GM23338 (cell line): Measurements from ENCODE around the gene CHMP4A. TPM values are rescaled to one million over a fixed set of nuclear protein-coding genes. Genes with fewer than 3 reads are reported as not detected.

ENCODE experiments used
- ATAC-seq: fragments of 200-7000 bp; cut with Tn5 transposase; 3 replicates; pipeline ENCODE4 v1.9.1; 2020
- DNase-seq: peaks from one replicate; pipeline ENCODE4 v3.0.0-alpha.2; 2015; ENCODE audit warnings: low spot score
- H2AFZ ChIP-seq: fragments of 200-600 bp; sonication (generic); 2 replicates; pipeline ENCODE4 v1.8.0; 2016; ENCODE audit warnings: antibody characterized with exemption, mild to moderate bottlenecking, moderate library complexity
- H3F3A ChIP-seq: fragments of 200-600 bp; sonication (generic); replicated peaks from 2 replicates; pipeline ENCODE4 v1.8.0; 2017; ENCODE audit warnings: antibody characterized with exemption, mixed run types, low read depth
- H3K27ac ChIP-seq: fragments of 200-600 bp; sonication (generic); 2 replicates; pipeline ENCODE4 v1.6.1; 2016; ENCODE audit warnings: low read depth
- H3K27me3 ChIP-seq: fragments of 200-600 bp; sonication (generic); 2 replicates; pipeline ENCODE4 v1.8.0; 2016; ENCODE audit warnings: mild to moderate bottlenecking, mixed run types, moderate library complexity; ENCODE audit not compliant: insufficient read depth
- H3K36me3 ChIP-seq: fragments of 200-600 bp; sonication (generic); 2 replicates; pipeline ENCODE4 v1.8.0; 2016; ENCODE audit warnings: mild to moderate bottlenecking; ENCODE audit not compliant: insufficient read depth
- H3K4me1 ChIP-seq: fragments of 200-600 bp; sonication (generic); 2 replicates; pipeline ENCODE4 v1.8.0; 2016; ENCODE audit warnings: mild to moderate bottlenecking, moderate library complexity; ENCODE audit not compliant: insufficient read depth
- H3K4me2 ChIP-seq: fragments of 200-600 bp; sonication (generic); 2 replicates; pipeline ENCODE4 v1.7.1; 2017; ENCODE audit warnings: mixed run types
- H3K4me3 ChIP-seq: fragments of 200-600 bp; sonication (generic); 2 replicates; pipeline ENCODE4 v1.6.1; 2016; ENCODE audit warnings: mixed run types
- H3K79me2 ChIP-seq: fragments of 200-600 bp; sonication (generic); replicated peaks from 2 replicates; pipeline ENCODE4 v1.8.0; 2017; ENCODE audit warnings: mild to moderate bottlenecking; ENCODE audit not compliant: insufficient read depth
- H3K9me2 ChIP-seq: fragments of 200-600 bp; sonication (generic); 2 replicates; pipeline ENCODE4 v1.8.0; 2017; ENCODE audit not compliant: insufficient read depth
- H4K20me1 ChIP-seq: fragments of 200-600 bp; sonication (generic); replicated peaks from 2 replicates; pipeline ENCODE4 v1.8.0; 2017; ENCODE audit warnings: mild to moderate bottlenecking; ENCODE audit not compliant: insufficient read depth
- H3K27ac Mint-ChIP-seq: 2 replicates; pipeline ENCODE4 v1.8.0; 2020; ENCODE audit warnings: inconsistent platforms, mild to moderate bottlenecking, moderate library complexity, mixed read lengths
- H3K27me3 Mint-ChIP-seq: 3 replicates; pipeline ENCODE4 v1.8.0; 2022; ENCODE audit warnings: low read depth, mild to moderate bottlenecking, moderate library complexity, mixed read lengths, inconsistent platforms; ENCODE audit not compliant: insufficient read depth, poor library complexity
- H3K36me3 Mint-ChIP-seq: 3 replicates; pipeline ENCODE4 v1.8.0; 2021; ENCODE audit warnings: low read depth, mild to moderate bottlenecking, inconsistent platforms, moderate library complexity, mixed read lengths
- H3K4me1 Mint-ChIP-seq: 3 replicates; pipeline ENCODE4 v1.8.0; 2020; ENCODE audit warnings: mild to moderate bottlenecking, inconsistent platforms, mixed read lengths
- H3K4me3 Mint-ChIP-seq: 3 replicates; pipeline ENCODE4 v1.8.0; 2021; ENCODE audit warnings: moderate library complexity, mild to moderate bottlenecking, inconsistent platforms, mixed read lengths
- H3K9me3 Mint-ChIP-seq: 3 replicates; pipeline ENCODE4 v1.8.0; 2020; ENCODE audit warnings: moderate library complexity, mild to moderate bottlenecking, inconsistent platforms, mixed read lengths
- CREB1 ChIP-seq: fragments of 250-450 bp; sonication (Bioruptor Pico); IDR thresholded peaks from 2 replicates; pipeline ENCODE4 v1.5.0; 2020; ENCODE audit warnings: low read depth, mild to moderate bottlenecking, moderate library complexity
- CTCF ChIP-seq, 2 experiments: fragments of 200-600 bp in 1 of 2; sonication (generic) in 1 of 2; conservative IDR thresholded peaks; 2 replicates each; pipeline versions ENCODE4 v1.5.1 to v1.6.1; 2016 to 2017; ENCODE audit warnings: antibody characterized with exemption in 2 of 2, low read depth in 2 of 2, mild to moderate bottlenecking in 2 of 2, moderate library complexity in 1 of 2
- ETS1 ChIP-seq: IDR thresholded peaks from 2 replicates; pipeline ENCODE4 v1.6.1; 2016; ENCODE audit warnings: antibody characterized with exemption
- EZH2phosphoT487 ChIP-seq: fragments of 200-600 bp; sonication (generic); IDR thresholded peaks from one replicate; pipeline ENCODE4 v1.8.1; 2018; ENCODE audit warnings: antibody characterized with exemption; ENCODE audit not compliant: unreplicated experiment
- JUNB ChIP-seq: IDR thresholded peaks from one replicate; pipeline ENCODE4 v1.6.1; 2016; ENCODE audit warnings: antibody characterized with exemption; ENCODE audit not compliant: unreplicated experiment
- POLR2AphosphoS5 ChIP-seq: IDR thresholded peaks from 2 replicates; pipeline ENCODE4 v1.6.1; 2016; ENCODE audit warnings: antibody characterized with exemption, low read depth
- polyA plus RNA-seq: library from polyadenylated mRNA; unstranded; fragments of >200 nt; fragmentation: Nextera tagmentation; extraction: Ambion mirVana; gene quantifications from 2 replicates; pipeline ENCODE4 v1.2.1, GENCODE V29; 2016
- total RNA-seq: library from RNA; depleted of rRNA; stranded (reverse); fragments of >200 nt; shearing (Covaris generic); gene quantifications from 2 replicates; pipeline ENCODE4 v1.2.3, GENCODE V29; 2014

Gene CHMP4A
- total and polyA plus RNA-seq, 2 experiments from 2014 or later: 19.3 to 36.9 TPM

- H3K36me3 Mint-ChIP-seq: peaks cover 24% of the 10 kb centered on the region
- peak within 1 kb of the TSS; percentile 91 for H3K4me3 Mint-ChIP-seq
- H3K27me3 Mint-ChIP-seq: peaks cover 7% of the 10 kb centered on the region
- Histone ChIP-seq H3K4me2 (peak within 1 kb of the TSS; percentile 97), H3K36me3 (peaks cover 17% of the 10 kb centered on the region; the same call in 1 of the 2 replicates), H3K79me2 (peaks cover 53% of the 10 kb centered on the region), H3K4me1 (peaks cover 15% of the 10 kb centered on the region), H3K4me3 (peak within 1 kb of the TSS; percentile 81), H3K27ac (peak within 1 kb of the TSS; percentile 93), H4K20me1 (peaks cover 10% of the 10 kb centered on the region), H2AFZ (peak within 1 kb of the TSS; percentile 86), H3F3A (peaks cover 7% of the 10 kb centered on the region; the same call in 1 of the 2 replicates), H3K27me3 (no peaks in the 10 kb centered on the region), H3K9me2 (no peaks in the 10 kb centered on the region)
- TF ChIP-seq CREB1 (CRISPR knock-in tag) (0 out of 2 replicates have a peak, but pooled peaks have one; percentile 1), POLR2AphosphoS5 (peak; percentile 68), JUNB (no peak)
- peak within 1 kb of the TSS; percentile 95 for H3K27ac Mint-ChIP-seq
- peak; percentile 94 for DNase-seq
- peaks cover 17% of the 10 kb centered on the region for H3K4me1 Mint-ChIP-seq
- no peaks in the 10 kb centered on the region for H3K9me3 Mint-ChIP-seq
- peak; percentile 73 for ATAC-seq
Measured at GRCh38 chr14:24232645-24233537, 19.6 kb upstream of the CHMP4A start, which contains the start of gene GMPR2. Gene GMPR2, plus strand, starts transcription at chr14:24232929. Its CDS starts 325 bp downstream, at chr14:24233254.

- Mint-ChIP-seq H3K9me3 (no peaks in the 10 kb centered on the region), H3K4me3 (peak within 1 kb of the TSS; percentile 91), H3K4me1 (peaks cover 17% of the 10 kb centered on the region), H3K27me3 (peaks cover 7% of the 10 kb centered on the region), H3K27ac (peak within 1 kb of the TSS; percentile 95), H3K36me3 (peaks cover 22% of the 10 kb centered on the region)
- peak within 1 kb of the TSS; percentile 97 for H3K4me2 ChIP-seq
- H3K27ac ChIP-seq: peak within 1 kb of the TSS; percentile 93
- TF ChIP-seq JUNB (no peak), CREB1 (CRISPR knock-in tag) (peak; percentile 79), CTCF (conservative IDR thresholded peaks at IDR 0.05; ENCODE audit: low read depth in 2 of 2) (no peak), POLR2AphosphoS5 (peak; percentile 67), EZH2phosphoT487 (no peak), ETS1 (peak; percentile 95)
- H3K4me3 ChIP-seq: peak within 1 kb of the TSS; percentile 81
- H3K36me3 ChIP-seq: peaks cover 11% of the 10 kb centered on the region; the same call in 1 of the 2 replicates
- no peak for DNase-seq
- peaks cover 60% of the 10 kb centered on the region for H3K79me2 ChIP-seq
- peaks cover 7% of the 10 kb centered on the region; the same call in 1 of the 2 replicates for H3F3A ChIP-seq
- H3K4me1 ChIP-seq: peaks cover 15% of the 10 kb centered on the region
- peaks cover 10% of the 10 kb centered on the region for H4K20me1 ChIP-seq
- peak within 1 kb of the TSS; percentile 86 for H2AFZ ChIP-seq
- peak; percentile 84 for ATAC-seq
- no peaks in the 10 kb centered on the region for H3K27me3 ChIP-seq
- H3K9me2 ChIP-seq: no peaks in the 10 kb centered on the region
Measured at GRCh38 chr14:24232121-24232644, 18.9 kb upstream of the CHMP4A start, which contains the start of gene NEDD8. Gene NEDD8, minus strand, starts transcription at chr14:24232367. Its CDS starts 100 bp downstream, at chr14:24232267.
